NB4 (cell line): Measurements from ENCODE around the gene DMRT3.

Source experiments
- POLR2A ChIP-seq: IDR thresholded peaks from 2 replicates; pipeline ENCODE4 v1.6.1; 2011; ENCODE audit warnings: mild to moderate bottlenecking; ENCODE audit not compliant: insufficient read length; ENCODE audit errors: extremely low read depth
- TF ChIP-seq, protein P1 (sequence below): IDR thresholded peaks from one replicate; pipeline ENCODE4 v1.5.1; 2012; ENCODE audit warnings: low read depth, low read length

- TF ChIP-seq POLR2A = no peak
- TF ChIP-seq, protein P1, sequence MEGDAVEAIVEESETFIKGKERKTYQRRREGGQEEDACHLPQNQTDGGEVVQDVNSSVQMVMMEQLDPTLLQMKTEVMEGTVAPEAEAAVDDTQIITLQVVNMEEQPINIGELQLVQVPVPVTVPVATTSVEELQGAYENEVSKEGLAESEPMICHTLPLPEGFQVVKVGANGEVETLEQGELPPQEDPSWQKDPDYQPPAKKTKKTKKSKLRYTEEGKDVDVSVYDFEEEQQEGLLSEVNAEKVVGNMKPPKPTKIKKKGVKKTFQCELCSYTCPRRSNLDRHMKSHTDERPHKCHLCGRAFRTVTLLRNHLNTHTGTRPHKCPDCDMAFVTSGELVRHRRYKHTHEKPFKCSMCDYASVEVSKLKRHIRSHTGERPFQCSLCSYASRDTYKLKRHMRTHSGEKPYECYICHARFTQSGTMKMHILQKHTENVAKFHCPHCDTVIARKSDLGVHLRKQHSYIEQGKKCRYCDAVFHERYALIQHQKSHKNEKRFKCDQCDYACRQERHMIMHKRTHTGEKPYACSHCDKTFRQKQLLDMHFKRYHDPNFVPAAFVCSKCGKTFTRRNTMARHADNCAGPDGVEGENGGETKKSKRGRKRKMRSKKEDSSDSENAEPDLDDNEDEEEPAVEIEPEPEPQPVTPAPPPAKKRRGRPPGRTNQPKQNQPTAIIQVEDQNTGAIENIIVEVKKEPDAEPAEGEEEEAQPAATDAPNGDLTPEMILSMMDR = no peak
These were observed 31.8 kb downstream of the DMRT3 start for GRCh38 chr9:1008216-1008615.
